GM13977 (cell line): ENCODE results near the gene CLEC2L.

ENCODE experiments used
- DNase-seq: peaks from one replicate; pipeline ENCODE4 v3.0.0; 2012; ENCODE audit warnings: low spot score
- CTCF ChIP-seq: IDR thresholded peaks from 2 replicates; pipeline ENCODE4 v1.5.1; 2012; ENCODE audit warnings: mild to moderate bottlenecking, control low read depth; ENCODE audit not compliant: insufficient read depth; ENCODE audit errors: extremely low read depth, missing control alignments
- in situ Hi-C: fragments of 300-500 bp; cut with MboI; formaldehyde crosslinking; loops from one replicate; pipeline ENCODE4 v1.12.0; 2022; ENCODE audit warnings: low sequenced_read_pairs, low pct_unique_long_range_greater_than_20kb, mixed read lengths, inconsistent platforms; ENCODE audit not compliant: unreplicated experiment

CLEC2L gene

GRCh38 chr7:139582130-139582650 lies 58.7 kb downstream of the CLEC2L start:
- DNase-seq: no peak
- TF ChIP-seq CTCF: no peak
- in situ Hi-C loops: no loop called here

- DNase-seq: no peak
- in situ Hi-C loops: no loop called here
- TF ChIP-seq CTCF: no peak
These were observed 59.2 kb downstream of the CLEC2L start for GRCh38 chr7:139582671-139583155.

- no peak for DNase-seq
- in situ Hi-C loops: no loop called here
- no peak for TF ChIP-seq CTCF
These were observed 60.5 kb downstream of the CLEC2L start for GRCh38 chr7:139583826-139584553.

- TF ChIP-seq CTCF: no peak
- in situ Hi-C loops: no loop called here
- DNase-seq: no peak
These were observed 61.6 kb downstream of the CLEC2L start for GRCh38 chr7:139585042-139585441.

- in situ Hi-C loops: no loop called here
- no peak for TF ChIP-seq CTCF
- DNase-seq: no peak
These were observed 62.8 kb downstream of the CLEC2L start for GRCh38 chr7:139586286-139586685.

GRCh38 chr7:139587535-139587934 lies 64.0 kb downstream of the CLEC2L start:
- in situ Hi-C loops: no loop called here
- TF ChIP-seq CTCF: no peak
- DNase-seq: no peak

GRCh38 chr7:139588632-139589031 lies 65.1 kb downstream of the CLEC2L start:
- no peak for DNase-seq
- in situ Hi-C loops: no loop called here
- TF ChIP-seq CTCF: no peak
